ENCODE results near the gene CIB2.

CIB2 gene

DNA sequence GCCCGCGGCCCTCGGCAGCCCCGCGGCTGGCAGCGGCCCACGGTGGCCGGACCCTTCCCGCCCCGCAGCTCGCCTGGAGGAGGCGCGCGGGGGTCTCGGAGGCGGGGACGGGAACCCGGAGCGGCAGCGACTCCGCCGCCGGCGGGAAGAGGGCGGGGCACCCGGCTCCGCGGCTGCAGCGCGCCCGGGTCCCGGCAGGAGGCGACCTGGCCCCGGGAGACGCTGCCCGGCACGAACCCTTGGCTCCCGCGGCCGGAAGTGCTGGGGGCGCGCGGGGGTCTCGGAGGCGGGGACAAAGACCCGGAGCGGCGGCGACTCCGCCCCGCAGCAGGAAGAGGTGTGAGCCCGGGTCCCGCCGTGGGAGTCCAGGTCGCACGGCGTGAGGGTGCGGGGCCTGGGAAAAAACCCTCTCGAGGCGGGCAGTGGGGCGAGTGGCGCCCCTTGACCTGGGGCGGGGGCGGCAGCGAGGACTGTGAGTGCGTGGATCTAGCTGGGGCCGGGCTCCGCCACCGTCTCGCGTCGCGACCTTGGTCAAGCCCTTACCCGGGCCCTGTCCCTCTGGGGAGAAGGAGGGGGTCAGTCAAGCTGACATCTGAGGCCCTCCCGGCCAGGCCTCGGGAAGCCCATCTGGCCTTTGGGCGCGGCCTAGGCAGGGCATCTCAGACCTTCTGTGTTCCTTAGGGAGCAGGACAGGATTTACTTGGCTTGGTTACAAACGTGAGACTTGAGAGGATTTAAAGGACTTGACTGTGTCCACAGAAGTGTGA, at the start of gene CIB2:
CIB2 (minus strand) TSS at position 151 of the 767 bp plus-strand sequence. CDS start 230 bp downstream, outside the sequence.
- peak; percentile 70 for DNase-seq

DNA sequence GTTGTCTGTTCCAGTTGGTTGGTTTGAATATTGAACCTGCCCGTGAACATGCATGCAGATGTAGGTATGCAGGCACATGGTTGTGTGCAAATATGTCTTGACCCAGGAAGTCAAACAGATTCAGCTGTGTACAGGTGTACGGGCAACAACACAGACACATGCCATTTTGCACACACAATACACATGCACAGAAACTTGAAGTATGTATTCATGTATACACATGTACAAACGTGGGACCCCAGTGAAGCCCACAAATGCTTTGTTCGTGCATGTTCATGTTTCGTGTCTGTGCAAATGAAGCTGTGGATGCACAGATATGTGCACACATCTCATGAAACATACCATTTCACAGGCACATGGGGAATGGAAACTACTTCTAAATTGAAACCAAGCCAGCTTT, 48.7 kb upstream of the CIB2 start:
- no peak for DNase-seq

DNA sequence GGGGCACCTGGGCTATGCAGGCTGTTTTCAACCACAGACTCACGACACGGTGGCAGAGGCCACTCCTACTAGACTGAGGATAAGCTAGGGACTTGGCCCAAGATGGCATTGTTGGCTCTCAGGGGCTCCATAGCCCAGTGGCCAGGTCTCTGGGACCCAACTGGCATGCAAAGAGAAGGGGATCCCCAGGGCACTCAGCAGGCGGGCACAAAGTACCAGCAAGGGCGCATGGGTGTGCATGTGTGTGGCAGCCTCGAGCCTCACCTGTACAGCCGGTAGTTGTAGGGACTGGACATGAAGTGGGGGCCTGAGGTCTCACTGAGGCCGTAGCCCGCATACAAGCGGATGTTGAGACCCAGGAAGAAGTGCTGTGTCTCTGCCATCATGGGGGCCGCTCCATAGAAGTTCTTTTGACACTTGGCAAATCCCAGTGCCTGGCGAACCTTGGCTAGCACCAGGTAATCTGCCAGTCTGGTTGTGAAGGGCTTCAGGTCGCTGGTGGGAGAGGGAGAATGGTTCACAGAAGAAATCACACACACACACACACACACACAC, 48.1 kb upstream of the CIB2 start:
- DNase-seq = no peak

GRCh38 chr15:78178064-78178463, 46.8 kb upstream of the CIB2 start:
- DNase-seq = no peak

- peak; percentile 18 for DNase-seq
Measured at GRCh38 chr15:78177447-78177873, 46.2 kb upstream of the CIB2 start.

GRCh38 chr15:78175330-78175729, 44.1 kb upstream of the CIB2 start:
- DNase-seq = no peak

DNA sequence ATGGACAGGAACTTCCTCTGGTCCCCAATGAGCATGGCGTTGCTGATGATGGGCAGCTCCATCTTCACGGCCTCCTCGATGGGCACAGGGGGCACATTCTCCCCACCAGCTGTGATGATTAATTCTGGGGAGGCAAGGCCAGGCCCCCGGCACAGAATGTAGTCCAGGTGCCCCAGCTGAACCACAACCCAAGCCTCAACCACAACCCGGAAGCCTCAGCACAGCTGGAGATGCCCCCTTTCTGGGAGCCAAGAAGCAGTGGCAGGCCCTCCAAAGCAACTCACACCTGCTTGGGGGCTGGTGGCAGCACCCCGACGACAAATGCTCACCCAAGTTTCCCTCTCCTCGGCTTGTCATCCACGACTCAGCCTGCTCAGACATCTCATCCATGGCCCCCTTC, 43.2 kb upstream of the CIB2 start:
- DNase-seq = no peak

DNA sequence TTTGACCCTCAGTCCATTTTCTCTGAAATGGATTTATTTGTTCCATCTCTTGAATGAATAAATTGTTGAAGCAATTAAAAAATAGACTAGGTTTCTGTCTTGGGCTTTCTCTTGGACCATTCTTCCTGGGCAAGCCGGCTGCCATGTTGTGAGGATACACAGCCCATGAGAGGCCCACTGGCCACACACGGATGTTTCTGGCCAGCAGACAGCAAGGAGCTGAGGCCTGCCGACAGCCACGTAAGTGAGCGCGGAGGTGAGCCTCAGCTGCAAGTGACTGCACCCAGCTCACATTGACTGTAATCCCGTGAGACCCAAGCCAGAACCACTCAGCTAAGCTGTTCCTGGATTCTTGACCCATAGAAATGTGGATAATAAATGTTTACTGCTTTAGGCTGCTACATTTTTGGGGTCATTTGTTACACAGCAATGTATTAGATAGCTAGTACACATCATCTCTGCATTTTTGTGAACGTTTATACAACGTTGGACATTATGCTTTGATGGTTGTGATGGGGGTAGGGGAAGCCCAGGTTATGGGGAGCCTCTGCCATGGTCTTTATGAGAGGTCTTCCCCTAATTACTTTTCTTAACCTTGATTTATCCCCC, 40.7 kb upstream of the CIB2 start:
- no peak for DNase-seq

DNA sequence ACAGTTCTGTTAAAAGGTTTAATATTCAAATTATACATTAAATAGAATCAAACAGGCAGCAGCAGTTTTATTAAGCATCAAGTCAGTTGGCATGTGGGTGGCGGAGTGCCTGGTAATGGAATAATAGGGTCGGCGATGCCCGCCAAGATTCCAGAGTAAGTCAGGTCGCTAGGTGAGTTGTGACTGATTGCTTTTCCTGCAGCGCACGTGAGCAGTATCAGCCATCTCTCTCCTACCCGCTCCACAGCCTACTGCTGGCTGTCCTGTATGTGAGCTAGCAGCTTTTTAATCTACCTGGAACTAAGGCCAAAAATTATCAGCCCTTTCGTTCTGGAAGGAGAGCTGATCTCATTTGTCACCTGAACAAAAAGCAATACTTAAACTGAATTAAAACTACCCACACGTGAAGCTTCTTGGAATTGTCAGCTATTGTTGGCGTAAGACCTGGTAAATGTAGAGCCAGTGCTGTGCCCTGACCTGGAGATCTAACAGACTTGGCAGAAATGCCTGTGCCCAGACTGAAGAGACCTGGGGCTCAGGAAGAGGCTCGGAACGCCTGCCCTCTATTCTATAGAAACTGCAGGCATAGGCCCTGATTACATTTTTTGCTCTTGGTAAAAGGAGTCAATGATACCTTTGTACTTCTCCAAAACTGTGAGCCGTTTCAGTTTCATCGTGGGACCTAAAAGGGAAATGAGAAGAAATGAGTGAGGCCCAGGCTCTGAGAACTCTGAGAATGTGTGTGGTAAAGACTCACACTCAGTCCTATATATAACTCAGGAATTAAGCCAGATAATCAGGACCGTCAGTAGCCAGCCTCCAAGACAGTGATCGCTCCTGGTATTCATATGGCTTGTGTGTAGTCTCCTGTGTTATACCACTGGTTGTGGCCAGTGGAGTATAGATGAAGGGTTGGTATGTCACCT, 39.9 kb upstream of the CIB2 start:
- no peak for DNase-seq

GRCh38 chr15:78168608-78169007, 37.4 kb upstream of the CIB2 start:
- no peak for DNase-seq

DNA sequence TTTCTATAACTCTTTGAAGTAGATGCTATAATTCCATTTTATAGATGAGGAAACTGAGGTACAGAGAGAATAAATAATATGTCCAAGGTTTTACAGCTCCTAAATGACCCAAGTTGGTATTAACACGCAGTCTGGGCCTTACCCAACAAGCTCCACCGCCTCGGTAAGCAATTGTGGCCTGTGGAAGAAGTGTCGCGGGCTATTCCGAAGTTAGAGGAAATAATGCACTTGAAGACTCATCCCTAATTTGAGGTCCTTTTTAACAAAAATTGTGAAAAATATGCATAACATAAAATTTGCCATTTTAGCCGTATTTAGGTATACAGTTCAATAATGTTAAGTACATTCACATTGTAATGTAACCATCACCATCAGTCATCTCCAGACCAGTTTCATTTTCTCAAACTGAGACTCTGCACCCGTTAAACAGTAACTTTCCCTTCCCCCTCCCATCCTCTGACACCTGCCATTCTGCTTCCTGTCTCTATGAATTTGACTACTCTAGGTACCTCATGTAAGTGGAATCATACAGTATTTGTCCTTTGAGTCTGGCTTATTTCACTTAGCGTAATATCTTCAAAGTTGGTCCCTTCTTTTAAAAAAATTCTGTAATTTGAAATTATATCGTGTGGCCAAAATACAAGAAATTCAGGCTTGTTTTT, 36.1 kb upstream of the CIB2 start:
- DNase-seq = no peak

DNA sequence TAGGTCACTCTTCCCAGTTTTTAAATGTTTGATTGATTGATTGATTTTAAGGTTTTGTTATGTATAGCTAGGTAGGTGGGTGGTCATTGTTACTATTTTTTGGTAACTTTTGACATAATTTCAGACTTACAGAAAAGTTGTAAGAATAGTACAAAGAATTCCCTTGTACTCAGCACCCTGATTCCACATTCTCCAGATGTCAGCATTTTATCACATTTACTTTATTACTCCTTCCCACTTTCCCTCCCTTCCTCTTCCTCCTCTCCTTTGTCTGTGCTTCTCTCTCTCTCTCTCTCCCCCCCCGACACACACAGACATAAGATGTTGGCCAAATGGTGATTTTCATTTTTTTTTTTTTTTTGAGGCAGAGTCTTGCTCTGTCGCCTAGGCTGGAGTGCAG, 32.8 kb upstream of the CIB2 start:
- no peak for DNase-seq

- peak; percentile 23 for DNase-seq
Measured at GRCh38 chr15:78162038-78162437, 30.8 kb upstream of the CIB2 start.

- DNase-seq = no peak
Measured at GRCh38 chr15:78159395-78159794, 28.1 kb upstream of the CIB2 start.

DNA sequence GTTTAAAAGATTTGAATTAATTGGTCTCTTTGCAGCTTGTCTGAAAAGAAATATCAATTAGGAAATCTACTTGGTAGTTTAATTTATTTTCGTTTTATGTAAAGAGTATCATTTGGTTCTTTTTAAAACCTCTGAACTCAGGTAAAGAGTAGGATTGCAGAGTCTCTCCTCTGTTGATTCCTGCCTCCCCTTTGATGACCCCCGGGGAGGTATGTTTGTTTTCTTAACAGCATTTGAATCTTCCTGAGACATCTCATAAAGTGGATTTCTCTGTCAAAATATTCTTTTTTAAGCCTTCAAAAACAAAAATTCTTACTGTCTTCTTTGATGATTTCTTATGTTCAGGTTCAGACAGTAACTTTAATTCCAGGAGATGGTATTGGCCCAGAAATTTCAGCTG, 26.0 kb upstream of the CIB2 start:
- DNase-seq = no peak

GRCh38 chr15:78156653-78157052, 25.4 kb upstream of the CIB2 start:
- no peak for DNase-seq

DNA sequence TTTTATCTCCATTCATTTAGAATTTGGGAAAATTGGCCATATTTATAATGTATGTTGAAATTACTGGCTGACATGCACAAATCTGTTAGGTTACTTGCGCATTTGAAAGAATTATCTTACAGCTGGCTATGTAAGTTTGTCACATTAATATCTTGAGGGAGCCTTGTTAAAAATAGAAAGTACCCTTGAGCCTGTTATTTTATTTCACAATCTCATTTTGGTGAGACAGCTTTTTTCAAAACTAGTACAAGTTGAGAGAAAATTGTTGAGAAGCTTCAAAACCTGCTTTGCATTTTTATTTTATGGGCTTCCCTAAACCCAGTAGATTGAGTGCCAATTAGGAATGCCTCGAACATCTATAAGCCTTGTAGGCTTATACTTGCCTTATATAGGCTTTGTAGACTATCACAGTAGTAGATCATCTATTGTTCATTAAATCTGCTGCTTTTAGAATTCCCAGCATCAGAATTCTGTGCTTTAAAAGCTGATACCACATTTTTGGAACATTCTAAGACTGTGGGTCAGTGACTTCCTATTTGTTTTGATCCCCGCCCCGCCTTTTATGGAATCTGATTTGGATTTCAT, 24.2 kb upstream of the CIB2 start:
- DNase-seq = no peak

DNA sequence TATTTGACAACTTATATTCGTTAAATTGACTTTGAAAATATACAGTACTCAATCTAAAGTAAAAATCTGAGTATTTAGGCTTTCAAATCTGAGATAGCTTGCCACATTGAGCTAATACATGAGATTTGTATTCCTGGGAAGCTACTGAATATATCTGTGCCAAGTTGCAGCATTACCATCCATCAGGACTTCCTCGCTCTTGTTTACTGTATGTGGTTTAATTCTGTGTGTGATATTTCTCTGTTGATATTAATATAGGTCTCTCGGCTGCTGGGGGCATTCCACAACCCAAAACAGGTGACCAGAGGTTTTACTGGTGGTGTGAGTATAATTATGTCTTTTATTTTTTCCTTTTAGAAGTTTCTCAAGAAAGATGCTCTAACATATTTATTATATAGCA, 23.7 kb upstream of the CIB2 start:
- DNase-seq = no peak

DNA sequence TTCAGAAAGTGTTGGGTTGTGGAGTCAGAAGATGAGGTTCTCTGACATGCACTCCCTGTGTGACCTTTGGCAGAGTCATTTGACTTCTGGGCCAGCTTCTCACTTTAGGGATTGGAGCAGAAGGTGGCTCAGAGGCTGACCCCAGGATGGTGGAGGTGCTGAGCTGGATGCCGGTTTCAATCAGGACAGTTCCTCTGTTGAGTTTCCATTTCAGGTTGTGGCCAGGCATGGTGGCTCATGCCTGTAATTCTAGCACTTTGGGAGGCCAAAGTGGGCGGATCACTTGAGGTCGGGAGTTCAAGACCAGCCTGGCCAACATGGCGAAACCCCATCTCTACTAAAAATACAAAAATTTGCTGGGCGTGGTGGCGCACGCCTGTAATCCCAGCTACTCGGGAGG, 19.8 kb upstream of the CIB2 start:
- peak; percentile 30 for DNase-seq

GRCh38 chr15:78149805-78150751, 18.8 kb upstream of the CIB2 start:
- DNase-seq = no peak

Measured in stimulated activated CD4-positive, alpha-beta T cell treated with anti-CD3 and anti-CD28 coated beads, Interleukin-1b, Interleukin-23, amount 100 ng/mL, for 48 hours (primary cell).